GM18873 (cell line): ENCODE results near the gene ASB9.
"Not testable (repeated sequence)": the region's sequence is repeated elsewhere in the genome, so short reads cannot be mapped to it uniquely, and the experiment has no call there.

ENCODE experiments used
- ATAC-seq: cut with Tn5 transposase; IDR thresholded peaks from one replicate; pipeline ENCODE4 v1.9.1; 2021; ENCODE audit warnings: mild to moderate bottlenecking, moderate library complexity, moderate number of reproducible peaks; ENCODE audit not compliant: unreplicated experiment, low FRiP score

ASB9 gene, protein sequence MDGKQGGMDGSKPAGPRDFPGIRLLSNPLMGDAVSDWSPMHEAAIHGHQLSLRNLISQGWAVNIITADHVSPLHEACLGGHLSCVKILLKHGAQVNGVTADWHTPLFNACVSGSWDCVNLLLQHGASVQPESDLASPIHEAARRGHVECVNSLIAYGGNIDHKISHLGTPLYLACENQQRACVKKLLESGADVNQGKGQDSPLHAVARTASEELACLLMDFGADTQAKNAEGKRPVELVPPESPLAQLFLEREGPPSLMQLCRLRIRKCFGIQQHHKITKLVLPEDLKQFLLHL

GRCh38 chrX:15269618-15270521, at the start of gene ASB9:
TSS of gene ASB9 (minus strand) at chrX:15270083. CDS start at chrX:15269874, 209 bp downstream.
- ATAC-seq: no peak

DNA sequence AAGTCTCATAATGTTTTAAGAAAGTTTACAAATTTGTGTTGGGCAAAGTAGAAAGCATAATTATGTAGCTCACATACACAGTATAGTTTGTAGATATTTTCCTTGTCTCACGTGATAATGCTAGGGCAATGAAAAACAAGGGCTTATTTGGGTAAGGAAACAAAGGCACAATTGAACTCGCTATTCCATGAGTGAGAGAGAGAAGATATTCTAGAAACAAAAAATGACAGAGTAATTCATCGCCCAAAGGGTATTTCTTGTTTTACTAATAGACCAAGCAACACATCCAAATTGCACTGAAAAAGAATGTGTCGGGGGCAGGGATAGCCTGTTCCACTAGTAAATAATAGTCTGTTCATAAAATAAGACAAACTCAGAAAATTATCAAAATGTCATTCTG, 49.2 kb upstream of the ASB9 start:
- no peak for ATAC-seq

DNA sequence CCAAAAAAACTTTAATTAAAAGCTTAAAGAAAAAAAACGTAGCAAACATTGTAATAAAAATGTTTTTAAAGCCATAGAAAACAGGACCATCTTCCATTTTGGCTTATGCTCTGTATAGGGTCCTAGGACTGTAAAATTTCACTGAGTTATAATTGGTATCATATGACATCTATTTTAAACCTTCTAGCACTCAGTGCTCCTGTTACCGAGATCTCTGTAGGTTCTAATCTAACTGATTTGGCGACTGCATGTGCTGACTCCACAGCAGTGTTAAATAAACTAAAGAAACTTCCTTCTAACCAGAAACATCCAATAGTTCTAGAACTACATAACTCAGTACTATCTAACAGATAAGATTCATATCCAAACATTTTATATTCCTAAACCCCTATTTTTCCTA, 45.6 kb upstream of the ASB9 start, which contains the start of gene ASB11:
Gene ASB11, minus strand, starts transcription at position 132 of the 400 bp plus-strand sequence. Its CDS starts 35 bp downstream, at position 97.
- ATAC-seq: no peak

GRCh38 chrX:15314472-15314871, 44.6 kb upstream of the ASB9 start:
- no peak for ATAC-seq

- ATAC-seq: no peak
Observed at GRCh38 chrX:15311119-15311518, 41.2 kb upstream of the ASB9 start.

DNA sequence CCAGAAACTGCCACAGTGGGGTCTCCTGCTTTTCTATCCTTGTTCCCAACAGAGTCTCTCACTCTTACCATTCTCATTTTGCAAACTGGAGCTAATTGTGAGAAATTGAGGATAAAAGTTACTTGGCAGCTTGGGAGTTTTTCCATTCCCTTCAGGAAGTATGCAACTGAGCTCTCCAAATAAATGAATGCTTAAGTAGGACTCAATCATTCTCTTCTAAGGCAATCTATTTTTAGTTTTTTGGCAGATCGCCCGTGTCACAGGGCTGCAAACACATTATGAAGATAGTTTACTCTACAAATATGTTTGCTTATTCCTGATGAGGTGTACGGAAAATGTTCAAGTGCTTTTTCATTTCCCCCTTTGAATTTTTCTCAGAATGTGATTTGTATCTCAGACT, 40.2 kb upstream of the ASB9 start:
- no peak for ATAC-seq

- ATAC-seq: not testable (repeated sequence)
Observed at GRCh38 chrX:15305899-15306298, 36.0 kb upstream of the ASB9 start.

- no peak for ATAC-seq
Observed at GRCh38 chrX:15301924-15302323, 32.0 kb upstream of the ASB9 start.

- no peak for ATAC-seq
Observed at GRCh38 chrX:15299941-15300851, 30.3 kb upstream of the ASB9 start.

- ATAC-seq: no peak
Observed at GRCh38 chrX:15298780-15299179, 28.9 kb upstream of the ASB9 start.

DNA sequence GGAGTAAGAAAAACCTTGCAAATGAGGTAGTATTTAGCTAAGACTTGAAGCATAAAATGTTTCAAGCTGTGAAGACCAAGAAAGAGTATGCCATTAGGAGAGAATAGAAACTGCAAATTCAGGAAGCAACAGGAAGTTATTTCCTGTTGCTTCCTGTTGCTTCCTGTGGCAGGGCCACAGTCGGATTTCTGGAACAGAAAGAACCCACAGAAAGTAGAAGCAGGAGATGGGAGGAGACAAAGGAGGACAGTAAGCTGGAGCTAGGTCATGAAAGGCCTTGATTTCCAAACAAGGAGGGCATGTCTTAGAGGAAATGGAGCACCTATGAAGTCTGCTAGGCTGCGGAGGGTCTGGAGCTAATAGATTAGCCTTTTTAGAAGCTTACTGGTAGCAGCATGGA, 28.3 kb upstream of the ASB9 start:
- ATAC-seq: no peak

- no peak for ATAC-seq
Observed at GRCh38 chrX:15293451-15293850, 23.6 kb upstream of the ASB9 start.

- ATAC-seq: no peak
Observed at GRCh38 chrX:15292861-15293260, 23.0 kb upstream of the ASB9 start.

GRCh38 chrX:15277604-15278003, 7.7 kb upstream of the ASB9 start:
- no peak for ATAC-seq

GRCh38 chrX:15274946-15275345, 5.1 kb upstream of the ASB9 start:
- no peak for ATAC-seq

DNA sequence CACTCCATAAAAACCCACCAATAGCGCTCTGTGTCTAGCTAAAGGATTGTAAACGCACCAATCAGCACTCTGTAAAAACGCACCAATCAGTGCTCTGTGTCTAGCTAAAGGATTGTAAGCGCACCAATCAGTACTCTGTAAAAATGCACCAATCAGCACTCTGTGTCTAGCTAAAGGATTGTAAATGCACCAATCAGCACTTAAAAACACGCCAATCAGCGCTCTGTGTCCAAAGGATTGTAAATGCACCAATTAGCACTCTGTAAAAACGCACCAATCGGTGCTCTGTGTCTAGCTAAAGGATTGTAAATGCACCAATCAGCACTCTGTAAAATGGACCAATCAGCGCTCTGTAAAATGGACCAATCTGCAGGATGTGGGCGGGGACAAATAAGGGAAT, 3.4 kb upstream of the ASB9 start:
- ATAC-seq: not testable (repeated sequence)

DNA sequence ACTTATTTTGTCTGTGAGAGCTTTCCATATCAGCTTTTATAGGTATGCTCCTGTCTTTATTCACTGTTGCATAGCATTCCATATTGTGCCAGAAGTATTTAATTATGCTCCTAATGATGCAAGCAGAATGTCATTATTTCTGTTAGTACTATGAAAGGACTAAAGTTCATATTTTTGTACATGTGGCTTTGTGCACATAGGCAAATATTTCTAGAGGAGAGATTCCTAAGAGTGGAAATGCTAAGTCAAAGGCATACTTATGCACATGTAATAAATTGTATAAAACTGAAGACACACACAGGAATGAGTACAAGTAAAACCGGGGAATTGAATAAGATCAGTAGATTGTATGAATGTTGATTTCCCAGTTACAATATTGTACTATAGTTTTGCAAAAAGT, 1.9 kb upstream of the ASB9 start:
- no peak for ATAC-seq

DNA sequence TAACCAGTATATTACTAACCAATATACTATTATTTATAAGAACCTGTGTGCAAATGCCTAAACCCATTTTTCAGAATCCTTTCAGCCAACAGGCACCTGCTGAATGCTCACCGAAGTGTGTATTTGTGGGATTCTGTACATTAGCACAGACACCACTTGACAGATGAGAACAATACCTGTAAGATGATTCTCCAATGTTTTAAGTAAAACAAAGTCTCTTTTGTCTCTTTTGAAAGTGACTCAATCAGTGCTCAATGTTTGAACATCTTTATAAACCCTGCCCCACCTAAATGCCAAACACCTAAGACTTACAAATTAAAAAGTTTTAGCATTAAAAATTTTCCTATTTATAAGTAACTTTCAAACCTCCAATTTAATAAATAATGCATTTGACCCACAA, 763 bp downstream of the ASB9 start:
- ATAC-seq: no peak

GRCh38 chrX:15254852-15255251, 15.0 kb downstream of the ASB9 start:
- no peak for ATAC-seq

GRCh38 chrX:15245896-15246295, 24.0 kb downstream of the ASB9 start:
- no peak for ATAC-seq

DNA sequence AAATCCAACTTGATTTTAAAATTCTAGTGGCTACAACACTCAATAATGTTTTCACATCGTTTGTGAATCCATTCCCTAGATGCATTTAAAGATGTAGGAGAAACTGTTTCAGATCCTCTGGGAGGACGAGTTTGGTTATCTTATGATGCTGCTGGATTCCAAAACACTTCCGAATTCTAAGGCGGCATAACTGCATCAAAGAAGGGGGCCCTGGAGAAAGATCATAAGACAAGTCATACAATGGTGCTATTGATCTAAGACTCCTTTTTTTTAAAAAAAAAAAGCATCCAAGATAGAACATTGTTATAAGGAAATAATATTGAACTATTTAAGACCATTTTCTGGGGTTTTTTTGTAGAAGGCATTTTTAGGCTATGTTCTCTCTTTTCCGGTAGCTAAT, 25.5 kb downstream of the ASB9 start:
- ATAC-seq: no peak
